SK-N-SH (cell line): ENCODE results near the gene RNF121.

Experiments used
- TF ChIP-seq, protein P1 (sequence below): IDR thresholded peaks from 2 replicates; pipeline ENCODE4; 2012
- TF ChIP-seq, protein P2 (sequence below): IDR thresholded peaks from 2 replicates; pipeline ENCODE4 v1.4.0; 2012; ENCODE audit warnings: low read depth
- TF ChIP-seq, protein P3 (sequence below): fragments of 200-600 bp; sonication (generic); IDR thresholded peaks from 2 replicates; pipeline ENCODE4 v1.6.1; 2017; ENCODE audit warnings: antibody characterized with exemption, mild to moderate bottlenecking, moderate library complexity

DNA sequence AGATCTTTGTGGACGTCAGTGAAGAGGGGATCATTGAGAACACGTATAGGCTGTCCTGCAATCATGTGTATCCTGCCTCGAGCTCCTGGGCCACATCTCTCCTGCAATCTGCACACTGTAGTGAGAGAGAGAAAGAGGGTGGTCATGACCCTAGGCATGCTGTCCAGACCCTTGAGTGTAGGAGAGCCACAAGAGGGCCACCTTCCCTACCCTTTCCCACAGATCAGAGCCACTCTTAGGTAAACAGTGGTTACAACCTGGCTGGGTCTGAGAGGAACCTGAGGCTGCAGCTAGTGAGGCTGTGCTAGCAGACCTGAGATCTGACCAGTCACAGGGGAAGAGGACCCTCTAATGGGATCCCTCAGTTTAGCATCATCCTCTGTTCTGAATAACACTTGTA lies 65.9 kb downstream of the RNF121 start:
- TF ChIP-seq, protein P1, sequence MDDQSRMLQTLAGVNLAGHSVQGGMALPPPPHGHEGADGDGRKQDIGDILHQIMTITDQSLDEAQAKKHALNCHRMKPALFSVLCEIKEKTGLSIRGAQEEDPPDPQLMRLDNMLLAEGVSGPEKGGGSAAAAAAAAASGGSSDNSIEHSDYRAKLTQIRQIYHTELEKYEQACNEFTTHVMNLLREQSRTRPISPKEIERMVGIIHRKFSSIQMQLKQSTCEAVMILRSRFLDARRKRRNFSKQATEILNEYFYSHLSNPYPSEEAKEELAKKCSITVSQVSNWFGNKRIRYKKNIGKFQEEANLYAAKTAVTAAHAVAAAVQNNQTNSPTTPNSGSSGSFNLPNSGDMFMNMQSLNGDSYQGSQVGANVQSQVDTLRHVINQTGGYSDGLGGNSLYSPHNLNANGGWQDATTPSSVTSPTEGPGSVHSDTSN, result no peak
- TF ChIP-seq, protein P2, sequence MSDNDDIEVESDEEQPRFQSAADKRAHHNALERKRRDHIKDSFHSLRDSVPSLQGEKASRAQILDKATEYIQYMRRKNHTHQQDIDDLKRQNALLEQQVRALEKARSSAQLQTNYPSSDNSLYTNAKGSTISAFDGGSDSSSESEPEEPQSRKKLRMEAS, result no peak
- TF ChIP-seq, protein P3, sequence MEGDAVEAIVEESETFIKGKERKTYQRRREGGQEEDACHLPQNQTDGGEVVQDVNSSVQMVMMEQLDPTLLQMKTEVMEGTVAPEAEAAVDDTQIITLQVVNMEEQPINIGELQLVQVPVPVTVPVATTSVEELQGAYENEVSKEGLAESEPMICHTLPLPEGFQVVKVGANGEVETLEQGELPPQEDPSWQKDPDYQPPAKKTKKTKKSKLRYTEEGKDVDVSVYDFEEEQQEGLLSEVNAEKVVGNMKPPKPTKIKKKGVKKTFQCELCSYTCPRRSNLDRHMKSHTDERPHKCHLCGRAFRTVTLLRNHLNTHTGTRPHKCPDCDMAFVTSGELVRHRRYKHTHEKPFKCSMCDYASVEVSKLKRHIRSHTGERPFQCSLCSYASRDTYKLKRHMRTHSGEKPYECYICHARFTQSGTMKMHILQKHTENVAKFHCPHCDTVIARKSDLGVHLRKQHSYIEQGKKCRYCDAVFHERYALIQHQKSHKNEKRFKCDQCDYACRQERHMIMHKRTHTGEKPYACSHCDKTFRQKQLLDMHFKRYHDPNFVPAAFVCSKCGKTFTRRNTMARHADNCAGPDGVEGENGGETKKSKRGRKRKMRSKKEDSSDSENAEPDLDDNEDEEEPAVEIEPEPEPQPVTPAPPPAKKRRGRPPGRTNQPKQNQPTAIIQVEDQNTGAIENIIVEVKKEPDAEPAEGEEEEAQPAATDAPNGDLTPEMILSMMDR, result no peak
